Heart right ventricle (tissue), 16 donors: ENCODE data around the gene FRK. TPM values are rescaled to one million over a fixed set of nuclear protein-coding genes. Genes with fewer than 3 reads are reported as not detected.

Experiments used
- ATAC-seq, 8 donors: fragments of 200-7000 bp; cut with Tn5 transposase; one replicate each; pipeline ENCODE4 v1.9.1; 2020; ENCODE audit warnings: mild to moderate bottlenecking in 8 of 8, moderate library complexity in 8 of 8, moderate number of reproducible peaks in 1 of 8
- DNase-seq, 2 donors: peaks; one replicate each; pipeline ENCODE4 v3.0.0-alpha.2; 2020
- H3K27ac ChIP-seq, 10 donors: fragments of 200-600 bp; sonication (generic) in 2 of 10; one replicate each; pipeline versions ENCODE4 v1.5.0 to v1.8.0; 2020 to 2022; ENCODE audit warnings: mild to moderate bottlenecking in 3 of 10
- H3K27me3 ChIP-seq, 7 donors: fragments of 200-600 bp; one replicate each; pipeline ENCODE4 v1.8.0; 2021 to 2022; ENCODE audit warnings: mild to moderate bottlenecking in 2 of 7
- H3K36me3 ChIP-seq, 9 donors: fragments of 200-600 bp; sonication (generic) in 1 of 9; one replicate each; pipeline versions ENCODE4 v1.5.0 to v1.8.0; 2020 to 2022; ENCODE audit warnings: mild to moderate bottlenecking in 2 of 9
- H3K4me1 ChIP-seq, 9 donors: fragments of 200-600 bp; sonication (generic) in 1 of 9; one replicate each; pipeline versions ENCODE4 v1.5.0 to v1.8.0; 2020 to 2022; ENCODE audit warnings: mild to moderate bottlenecking in 4 of 9
- H3K4me3 ChIP-seq, 10 donors: fragments of 200-600 bp; sonication (generic) in 2 of 10; one replicate each; pipeline versions ENCODE4 v1.5.0 to v1.8.0; 2020 to 2022; ENCODE audit warnings: mild to moderate bottlenecking in 7 of 10, moderate library complexity in 2 of 10
- H3K9me3 ChIP-seq, 11 donors: fragments of 200-600 bp in 10 of 11; sonication (generic) in 2 of 11; one replicate each; pipeline versions ENCODE4 v1.5.0 to v1.8.0; 2013 to 2022; ENCODE audit warnings: mild to moderate bottlenecking in 2 of 11, control low read depth in 1 of 11, moderate library complexity in 1 of 11
- WGBS, 2 donors: extraction: QIAGEN DNeasy Blood & Tissue Kit; methylation state at CpG; one replicate each; pipeline ENCODE4 v1.1.7; 2013; ENCODE audit warnings: inconsistent platforms in 1 of 2; 5-methylcytosine and 5-hydroxymethylcytosine counted together
- intact Hi-C, 10 donors: fragments of 100-400 bp; cut with DNase I; formaldehyde crosslinking; loops; one replicate each; pipeline versions ENCODE4 v1.11.1 to v1.14.2; 2022
- long read RNA-seq, 3 donors: library from polyadenylated mRNA; unstranded; transcript quantifications; one replicate each; pipeline ENCODE4 v2.0.0, GENCODE V29; 2020 to 2021
- polyA plus RNA-seq, 2 donors: library from polyadenylated mRNA; stranded (reverse); fragments of 200-250 nt; gene quantifications; one replicate each; pipeline ENCODE4 v1.2.3, GENCODE V29; 2013
- total RNA-seq, 10 donors: library from RNA; stranded (reverse); fragmentation: NEBNext Ultra II Directional in 3 of 10; extraction: Animal tissue kit (Norgen Biotek cat#: 25700) in 3 of 10; gene quantifications; one replicate each; pipeline versions ENCODE4 v1.2.1 to v1.2.4, GENCODE V29; 2021 to 2023
- TF ChIP-seq, protein P1 (sequence below), 9 donors: fragments of 200-600 bp; sonication (generic) in 2 of 9; IDR thresholded peaks; one replicate each; pipeline versions ENCODE4 v1.5.0 to v1.8.0; 2021 to 2022; ENCODE audit warnings: antibody characterized with exemption in 9 of 9, mild to moderate bottlenecking in 5 of 9, moderate library complexity in 1 of 9
- donor health status: Arrhythmogenic right ventricular cardiomyopathy.
- donor health status: ischemic (EF 13 %, LVEDD 7.1; RV severe dilation, severe dysfunction).
- donor health status: healthy with polysubstance abuse.
- donor health status: DM: no; HTN: yes; CAD: no.
- donor health status: DM: no; HTN: no; CAD: no.
- donor health status: ischemic (EF 25% LVEDD 6.9; RV normal size, moderate dysfunction).
- donor health status: ischemic (EF 25% LVEDD 5.7; RV mildly dilated, moderate dysfunction).
- donor health status: healthy.
- donor health status: DM: yes; HTN: yes; CAD: no.
- donor health status: Ischemic cardiomyopathy.
- donor health status: ischemic (EF 35%, LVEDD 5.7; RV mildly dilated, moderate dysfunction).
- donor health status: nonischemic (EF 11% LVEDD 7.7; RV severe dilation, severe dysfunction).
- donor health status: DM: yes; HTN: yes; CAD: no.
- donor health status: PGD.
- donor health status: ischemic (EF 29% LVEDD 5.4; RV normal size, mild dysfunction).
- donor health status: nonischemic (EF 23%, LVEDD 6.1; RV moderate dilation, normal function).

The FRK gene, protein sequence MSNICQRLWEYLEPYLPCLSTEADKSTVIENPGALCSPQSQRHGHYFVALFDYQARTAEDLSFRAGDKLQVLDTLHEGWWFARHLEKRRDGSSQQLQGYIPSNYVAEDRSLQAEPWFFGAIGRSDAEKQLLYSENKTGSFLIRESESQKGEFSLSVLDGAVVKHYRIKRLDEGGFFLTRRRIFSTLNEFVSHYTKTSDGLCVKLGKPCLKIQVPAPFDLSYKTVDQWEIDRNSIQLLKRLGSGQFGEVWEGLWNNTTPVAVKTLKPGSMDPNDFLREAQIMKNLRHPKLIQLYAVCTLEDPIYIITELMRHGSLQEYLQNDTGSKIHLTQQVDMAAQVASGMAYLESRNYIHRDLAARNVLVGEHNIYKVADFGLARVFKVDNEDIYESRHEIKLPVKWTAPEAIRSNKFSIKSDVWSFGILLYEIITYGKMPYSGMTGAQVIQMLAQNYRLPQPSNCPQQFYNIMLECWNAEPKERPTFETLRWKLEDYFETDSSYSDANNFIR
- total RNA-seq, result 10 to 100 TPM in 1 of 10 donors, 1 to 10 TPM in 9; 5.1 to 10.6 (median 6.8) TPM
- polyA plus RNA-seq, result 1 to 10 TPM in 1 of 2 donors, under 1 TPM in 1; 0.61 to 2.2 TPM
- long read RNA-seq, donor 1, partial matches to known transcripts, result 0 of 11 reads
- long read RNA-seq, donor 1, other reads (novel, unspliced or antisense), result 11 of 11 reads
- long read RNA-seq, donor 2, partial matches to known transcripts, result 1 of 13 reads
- long read RNA-seq, donor 2, other reads (novel, unspliced or antisense), result 12 of 13 reads
- long read RNA-seq, donor 3, partial matches to known transcripts, result 1 of 18 reads
- long read RNA-seq, donor 3, other reads (novel, unspliced or antisense), result 17 of 18 reads

GRCh38 chr6:116060572-116061283 lies at the start of gene FRK:
FRK (minus strand) TSS chr6:116060891; CDS start chr6:116060311, 580 bp downstream.
- DNase-seq, result peak in 1 of 2 donors; percentile 13
- 58 to 74% methylated on average over 7 of the region's 7 CpGs for WGBS, 2 donors
- intact Hi-C loops, result no loop called here

DNA sequence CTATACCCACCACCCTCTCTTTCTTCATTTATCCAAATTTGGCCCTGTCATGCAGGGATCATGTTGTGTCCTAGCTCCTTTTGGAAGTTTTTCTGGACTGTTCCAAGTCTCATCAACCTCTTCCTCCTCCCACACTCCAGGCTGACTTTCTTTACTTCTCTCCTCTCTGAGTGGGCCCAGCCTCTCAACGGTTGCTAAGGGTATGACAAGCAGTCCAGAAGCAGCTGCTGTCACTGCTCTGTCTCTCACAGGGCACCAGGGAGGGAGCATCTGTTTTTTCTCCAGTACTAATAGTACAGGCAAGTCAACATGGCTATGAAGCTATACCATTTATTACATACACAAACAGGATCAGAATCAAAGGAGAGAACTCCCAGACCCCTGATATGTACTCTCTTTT lies 48.1 kb upstream of the FRK start:
- intact Hi-C loops, result loop anchor here in 1 of 10 donors (10.0 kb wide), 1 partner anchor 494 kb away; no protein-coding TSS in a partner anchor
- Histone ChIP-seq H3K4me1 (peaks cover 3 to 31% (median 26%) of the 10 kb centered on the region in 9 donors), H3K4me3 (no peak overlapping the region), H3K9me3 (no peaks in the 10 kb centered on the region), H3K27me3 (no peaks in the 10 kb centered on the region), H3K27ac (no peak overlapping the region), H3K36me3 (peaks cover 0 to 68% (median 44%) of the 10 kb centered on the region in 9 donors)
- WGBS, 2 donors, result 14 to 22% methylated on average over 1 of the region's 1 CpG
- TF ChIP-seq, protein P1, sequence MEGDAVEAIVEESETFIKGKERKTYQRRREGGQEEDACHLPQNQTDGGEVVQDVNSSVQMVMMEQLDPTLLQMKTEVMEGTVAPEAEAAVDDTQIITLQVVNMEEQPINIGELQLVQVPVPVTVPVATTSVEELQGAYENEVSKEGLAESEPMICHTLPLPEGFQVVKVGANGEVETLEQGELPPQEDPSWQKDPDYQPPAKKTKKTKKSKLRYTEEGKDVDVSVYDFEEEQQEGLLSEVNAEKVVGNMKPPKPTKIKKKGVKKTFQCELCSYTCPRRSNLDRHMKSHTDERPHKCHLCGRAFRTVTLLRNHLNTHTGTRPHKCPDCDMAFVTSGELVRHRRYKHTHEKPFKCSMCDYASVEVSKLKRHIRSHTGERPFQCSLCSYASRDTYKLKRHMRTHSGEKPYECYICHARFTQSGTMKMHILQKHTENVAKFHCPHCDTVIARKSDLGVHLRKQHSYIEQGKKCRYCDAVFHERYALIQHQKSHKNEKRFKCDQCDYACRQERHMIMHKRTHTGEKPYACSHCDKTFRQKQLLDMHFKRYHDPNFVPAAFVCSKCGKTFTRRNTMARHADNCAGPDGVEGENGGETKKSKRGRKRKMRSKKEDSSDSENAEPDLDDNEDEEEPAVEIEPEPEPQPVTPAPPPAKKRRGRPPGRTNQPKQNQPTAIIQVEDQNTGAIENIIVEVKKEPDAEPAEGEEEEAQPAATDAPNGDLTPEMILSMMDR (IDR thresholded peaks at IDR 0.05), result no peak
- ATAC-seq (peak in 4 of 8 donors; percentile 31 to 51 (median 44)), DNase-seq (no peak)

More at GRCh38 chr6:116060572-116061283, at the start of gene FRK:
- no peaks in the 10 kb centered on the region for H3K9me3 ChIP-seq
- peak in 7 of 8 donors; percentile 74 to 89 (median 81) for ATAC-seq
- H3K27ac ChIP-seq, result peak within 1 kb of the TSS in 9 of 10 donors; percentile 37 to 72 (median 56)
- H3K4me3 ChIP-seq, result peak within 1 kb of the TSS in 9 of 10 donors; percentile 15 to 54 (median 46)
- TF ChIP-seq, protein P1 (IDR thresholded peaks at IDR 0.05), result peak in 6 of 9 donors; percentile 14 to 35 (median 28)
- H3K36me3 ChIP-seq, result no peaks in the 10 kb centered on the region
- peaks cover 0 to 27% (median 3%) of the 10 kb centered on the region in 9 donors for H3K4me1 ChIP-seq
- H3K27me3 ChIP-seq, result no peaks in the 10 kb centered on the region

DNA sequence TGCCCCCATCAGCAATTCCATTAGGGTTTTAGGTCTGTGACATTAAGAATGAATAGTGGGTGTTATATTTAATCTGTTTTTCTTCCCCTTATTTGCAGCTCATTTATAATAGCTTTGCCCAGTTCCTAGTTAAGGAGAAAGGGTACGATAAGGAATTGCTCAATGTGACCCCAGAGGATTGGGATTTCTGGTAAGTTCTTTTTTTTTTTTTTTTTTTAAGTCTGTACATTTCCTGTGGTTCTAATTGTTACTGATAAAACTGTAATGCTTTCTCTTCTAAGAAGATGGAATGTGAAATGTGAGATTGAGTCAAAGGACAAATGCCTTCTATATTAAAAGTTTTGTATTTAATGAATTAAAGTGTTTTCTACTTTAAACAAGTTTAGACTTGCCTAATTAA lies 45.5 kb upstream of the FRK start:
- Histone ChIP-seq H3K27ac (peak overlapping the region in 2 of 10 donors; percentile 6 to 40), H3K36me3 (peaks cover 0 to 41% (median 24%) of the 10 kb centered on the region in 9 donors), H3K4me1 (peaks cover 6 to 55% (median 50%) of the 10 kb centered on the region in 9 donors), H3K4me3 (no peak overlapping the region), H3K9me3 (no peaks in the 10 kb centered on the region), H3K27me3 (no peaks in the 10 kb centered on the region)
- TF ChIP-seq, protein P1 (IDR thresholded peaks at IDR 0.05), result no peak
- ATAC-seq (no peak), DNase-seq (no peak)
- intact Hi-C loops, result loop anchor here in 1 of 10 donors (10.0 kb wide), 1 partner anchor 491 kb away; no protein-coding TSS in a partner anchor
- 14 to 28% methylated on average over 1 of the region's 1 CpG for WGBS, 2 donors
